NK-92 treated with Interleukin-12 subunit alpha and Interleukin-12 subunit beta, amount 100 ng/mL, for 24 hours (cell line): ENCODE measurements around the gene SNX13.
"Not testable (repeated sequence)": the region's sequence is repeated elsewhere in the genome, so short reads cannot be mapped to it uniquely, and the experiment has no call there.

Experiments
- DNase-seq: peaks from one replicate; lab custom pipeline; 2025; lab: John Stamatoyannopoulos, UW

Gene SNX13

DNA sequence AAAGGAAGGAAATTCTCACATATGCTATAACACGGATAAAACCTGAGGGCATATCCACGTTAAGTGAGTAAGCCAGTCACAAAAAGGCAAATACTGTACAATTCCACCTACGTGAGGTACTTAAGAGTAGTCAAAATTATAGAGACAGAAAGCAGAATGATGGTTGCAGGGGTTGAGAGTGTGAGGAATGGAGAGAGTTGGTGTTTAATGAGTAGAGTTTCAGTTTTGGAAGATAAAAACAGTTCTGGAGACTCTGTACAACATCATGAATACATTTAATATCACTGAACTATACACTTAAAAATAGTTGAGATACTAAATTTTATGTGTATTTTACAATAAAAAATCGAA is 95.1 kb downstream of the SNX13 start:
- DNase-seq: no peak

DNA sequence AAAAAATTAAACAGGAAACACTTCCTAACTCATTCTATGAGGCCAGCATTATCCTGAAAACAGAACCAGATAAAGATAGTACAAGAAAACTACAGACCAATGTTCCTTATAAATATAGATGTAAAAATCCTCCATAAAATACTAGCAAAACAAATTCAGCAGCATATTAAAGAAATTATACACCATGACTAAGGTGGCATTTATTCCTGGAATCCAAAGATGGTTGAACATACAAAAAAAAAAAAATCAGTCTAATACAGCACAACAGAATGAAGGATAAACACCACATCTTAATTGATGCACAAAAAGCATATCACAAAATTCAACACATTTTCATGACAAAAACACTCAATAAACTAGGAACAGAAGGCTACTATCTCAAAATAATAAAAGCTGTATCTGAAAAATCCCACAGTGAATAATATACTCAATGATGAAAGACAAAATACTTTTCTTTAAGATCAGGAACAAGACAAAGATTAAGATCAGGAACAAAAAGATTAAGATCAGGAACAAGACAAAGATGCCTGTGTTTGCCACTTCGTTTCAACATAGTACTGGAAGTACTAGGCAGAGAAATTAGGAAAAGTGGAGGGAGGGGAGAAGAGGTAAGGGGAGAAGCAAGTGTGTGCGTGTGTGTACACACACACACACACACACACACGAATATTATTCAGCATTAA is 95.6 kb downstream of the SNX13 start:
- no peak for DNase-seq

DNA sequence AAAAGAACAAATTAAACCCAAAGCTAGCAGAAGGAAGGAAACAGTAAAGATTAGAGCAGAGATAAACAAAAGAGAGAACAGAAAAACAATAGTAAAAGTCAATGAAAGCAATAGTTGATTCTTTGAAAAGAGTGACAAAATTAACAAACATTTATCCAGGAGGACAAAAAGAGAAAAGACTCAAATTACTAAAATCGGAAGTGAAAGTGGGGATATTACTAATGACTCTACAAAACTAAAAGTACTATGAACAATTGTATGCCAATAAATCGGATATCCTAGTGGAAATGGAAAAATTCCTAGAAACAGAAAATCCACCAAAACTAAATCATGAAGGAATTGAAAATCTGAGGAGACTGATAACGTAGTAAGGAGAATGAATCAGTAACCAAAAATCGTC is 96.3 kb downstream of the SNX13 start:
- DNase-seq: no peak

DNA sequence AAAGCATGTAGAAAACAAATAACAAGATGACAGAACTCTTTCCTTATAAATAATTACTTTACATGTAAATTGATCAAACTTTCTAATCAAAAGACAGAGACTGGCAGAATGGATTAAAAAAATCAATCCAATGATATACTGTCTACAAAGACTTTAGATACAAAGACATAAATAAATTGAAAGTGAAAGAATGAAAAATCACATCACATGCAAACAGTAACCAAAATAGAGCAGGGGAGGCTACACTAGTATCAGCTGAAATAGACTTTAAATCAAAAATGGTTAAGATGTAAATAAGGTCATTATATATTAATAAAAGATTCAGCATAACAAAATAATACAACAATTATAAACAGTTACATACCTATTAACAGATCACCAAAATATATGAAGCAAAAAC is 97.3 kb downstream of the SNX13 start:
- DNase-seq: no peak

DNA sequence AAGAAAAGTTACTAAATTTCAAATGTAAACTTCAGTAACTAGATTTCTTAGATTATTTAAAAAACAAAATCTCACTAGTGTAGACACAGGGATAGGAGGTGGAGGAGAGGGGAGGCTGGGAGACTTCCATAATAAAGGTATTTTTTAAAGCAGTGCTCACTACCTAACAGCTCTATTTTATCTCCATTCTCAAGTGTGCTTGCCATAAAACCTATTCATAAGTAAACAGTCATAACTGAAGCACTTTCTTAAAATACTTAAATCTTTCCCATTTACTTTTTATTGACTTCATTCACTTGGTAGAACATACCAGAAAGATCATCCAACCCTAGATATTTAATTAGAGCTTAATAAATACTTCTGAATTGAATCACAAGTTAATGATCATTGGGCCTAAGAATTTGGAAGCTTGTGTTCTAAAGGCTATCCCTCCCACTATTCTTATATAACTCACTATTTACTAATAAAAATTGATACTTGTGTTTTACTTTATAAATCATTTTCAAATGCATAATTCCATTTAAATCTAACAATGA is 107.4 kb downstream of the SNX13 start:
- no peak for DNase-seq

DNA sequence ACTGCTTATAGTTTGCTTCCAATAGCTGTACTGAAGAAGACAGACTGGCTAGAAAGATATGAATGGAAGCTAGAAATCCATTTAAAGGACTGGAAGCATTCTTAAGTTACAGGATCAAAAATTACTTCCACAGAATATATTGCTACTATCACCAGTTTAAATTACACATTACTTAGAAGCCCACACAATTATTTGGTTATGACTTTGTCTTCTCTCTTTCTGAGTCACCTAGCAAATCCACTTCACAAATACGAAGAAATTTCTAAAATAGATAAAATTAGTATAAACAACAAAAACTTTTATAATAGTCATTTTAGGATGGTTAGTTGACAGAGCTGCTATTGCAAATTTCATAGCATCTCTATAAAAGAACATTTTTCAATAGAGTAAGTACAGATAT is 108.1 kb downstream of the SNX13 start:
- DNase-seq: no peak

DNA sequence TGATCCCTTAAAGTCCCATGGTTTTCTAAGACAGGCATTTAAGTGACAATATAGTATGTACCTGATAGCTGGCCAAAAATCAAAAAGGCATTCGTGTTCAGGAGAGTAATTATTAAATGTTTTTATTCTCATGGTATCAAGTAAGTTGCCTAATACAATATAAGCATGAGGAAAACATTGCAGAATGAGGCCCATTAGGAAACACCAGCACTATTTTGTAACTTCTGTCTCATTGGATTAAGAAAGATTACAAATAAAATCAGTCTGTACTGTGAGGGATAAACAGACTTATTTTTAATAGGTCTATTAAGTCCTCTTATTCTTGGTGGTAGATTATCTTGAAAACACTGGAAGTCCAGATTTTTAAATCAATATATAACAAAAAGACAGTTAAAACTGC is 110.1 kb downstream of the SNX13 start:
- no peak for DNase-seq

DNA sequence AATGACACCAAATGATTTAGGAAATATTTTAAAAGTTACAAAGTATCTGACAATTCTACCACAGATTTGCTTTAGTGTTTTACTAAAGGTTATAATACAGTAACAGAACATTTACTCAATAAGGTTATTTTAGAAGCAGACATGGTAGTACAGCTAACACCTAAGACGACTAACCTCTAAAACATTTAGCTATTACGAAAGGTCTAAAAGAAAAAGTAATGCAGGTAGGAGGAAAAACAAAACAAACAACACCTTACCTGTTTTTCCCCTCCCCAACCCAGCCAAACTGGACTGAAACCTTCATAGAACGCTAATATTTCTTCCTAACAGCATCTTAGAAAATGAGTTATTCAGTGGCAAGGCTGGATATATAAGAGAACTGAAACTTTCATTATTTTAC is 111.3 kb downstream of the SNX13 start:
- no peak for DNase-seq

DNA sequence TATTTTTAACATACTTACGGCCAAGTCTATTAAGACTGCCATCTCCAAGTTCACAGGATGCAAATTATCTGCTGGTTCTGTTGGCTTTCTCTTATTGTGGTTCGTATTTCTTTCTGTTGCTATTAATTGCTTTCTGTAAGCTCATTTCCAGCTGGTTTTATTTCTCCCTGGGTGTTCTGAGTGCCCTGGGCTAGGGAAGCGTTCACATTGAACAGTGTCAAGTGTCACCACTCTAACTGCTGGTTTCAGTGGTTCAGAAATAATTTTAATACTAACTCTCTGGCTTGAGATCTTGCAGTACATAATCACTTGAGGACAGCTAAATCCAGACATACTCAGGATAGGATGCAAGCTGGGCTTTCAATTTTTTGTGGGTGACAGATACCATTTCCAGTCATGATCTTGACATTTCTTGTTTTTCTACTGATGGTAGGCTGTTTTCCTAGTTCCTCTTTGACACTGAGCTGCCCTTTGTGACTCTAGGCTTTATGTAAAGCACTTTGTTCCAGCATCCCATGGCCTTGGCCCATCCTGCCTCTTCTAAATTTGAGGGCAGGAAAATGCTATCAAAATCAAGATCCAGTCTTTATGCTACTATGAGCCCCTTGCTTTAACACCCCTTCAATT is 117.6 kb downstream of the SNX13 start:
- DNase-seq: no peak

DNA sequence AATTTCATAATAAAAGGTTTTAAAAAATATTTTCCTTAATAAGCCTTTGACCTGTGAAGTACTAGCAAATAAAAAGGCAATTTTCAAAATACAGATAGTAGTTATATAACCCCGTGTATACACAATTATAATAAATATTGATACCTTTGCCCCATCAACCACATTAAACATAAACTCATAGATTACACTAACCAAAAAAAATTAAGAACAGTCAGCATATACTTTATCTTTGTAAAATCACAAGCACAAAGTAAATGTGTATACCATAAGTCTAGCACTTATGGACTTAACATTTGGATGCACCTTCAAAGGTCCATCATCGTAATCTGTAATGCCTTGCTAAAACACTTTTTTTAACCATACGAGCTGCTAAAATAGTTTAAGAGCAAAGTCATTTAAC is 123.4 kb downstream of the SNX13 start:
- DNase-seq: no peak

DNA sequence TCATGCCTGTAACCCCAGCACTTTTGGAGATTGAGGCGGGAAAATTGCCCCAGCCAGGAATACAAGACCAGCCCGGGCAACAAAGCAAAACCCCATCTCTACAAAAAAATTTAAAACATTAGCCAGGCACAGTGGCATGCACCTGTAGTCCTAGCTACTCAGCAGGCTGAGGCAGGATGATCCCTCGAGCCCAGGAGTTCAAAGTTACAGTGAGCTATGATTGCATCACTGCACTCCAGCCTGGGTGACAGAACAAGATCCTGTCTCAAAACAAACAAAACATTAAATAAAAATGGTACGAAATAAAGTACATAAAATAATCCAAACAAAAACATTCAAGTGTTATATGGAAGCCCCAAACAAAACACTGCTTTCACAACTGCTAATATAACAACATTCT is 125.0 kb downstream of the SNX13 start:
- DNase-seq: no peak

DNA sequence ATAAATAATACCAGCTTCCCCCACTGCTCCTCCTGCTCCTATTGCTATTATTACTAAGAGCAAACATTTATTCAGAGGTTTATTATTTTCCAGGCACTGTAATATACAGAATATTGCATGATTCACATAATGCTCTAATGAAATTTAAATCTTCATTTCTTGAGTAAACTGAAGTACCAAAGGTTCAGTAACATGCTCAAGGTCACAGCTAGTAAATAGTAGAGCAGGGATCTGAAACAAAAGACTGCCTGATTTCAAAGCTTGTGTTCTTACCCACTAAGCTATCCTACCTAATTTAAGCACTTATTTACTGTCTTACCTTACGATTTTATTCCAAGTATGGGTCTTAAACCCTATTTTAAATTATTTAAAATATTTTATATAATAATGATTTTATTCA is 126.2 kb downstream of the SNX13 start:
- DNase-seq: no peak

DNA sequence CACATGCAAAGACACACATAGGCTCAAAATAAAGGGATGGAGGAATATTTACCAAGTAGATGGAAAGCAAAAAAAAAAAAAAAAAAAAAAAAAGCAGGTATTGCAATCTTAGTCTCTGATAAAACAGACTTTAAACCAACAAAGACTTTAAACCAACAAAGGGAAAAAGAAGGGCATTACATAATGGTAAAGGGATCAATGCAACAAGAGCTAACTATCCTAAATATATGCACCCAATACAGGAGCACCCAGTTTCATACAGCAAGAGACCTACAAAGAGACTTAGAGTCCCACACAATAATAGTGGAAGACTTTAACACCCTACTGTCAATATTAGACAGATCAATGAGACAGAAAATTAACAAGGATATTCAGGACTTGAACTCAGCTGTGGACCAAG is 131.1 kb downstream of the SNX13 start:
- not testable (repeated sequence) for DNase-seq

DNA sequence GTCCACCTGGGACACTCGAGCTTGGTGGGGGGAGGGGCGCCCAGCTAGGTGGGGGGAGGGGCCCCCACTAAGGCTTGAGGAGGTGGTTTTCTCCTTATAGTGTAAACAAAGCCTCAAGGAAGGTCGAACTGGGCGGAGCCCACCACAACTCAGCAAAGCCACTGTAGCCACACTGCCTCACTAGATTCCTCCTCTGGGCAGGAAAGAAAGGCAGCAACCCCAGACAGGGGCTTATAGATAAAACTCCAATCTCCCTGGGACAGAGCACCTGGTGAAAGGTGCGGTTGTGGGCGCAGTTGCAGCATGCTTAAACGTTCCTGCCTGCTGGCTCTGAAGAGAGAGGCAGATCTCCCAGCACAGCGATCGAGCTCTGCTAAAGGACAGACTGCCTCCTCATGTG is 133.1 kb downstream of the SNX13 start:
- no peak for DNase-seq

DNA sequence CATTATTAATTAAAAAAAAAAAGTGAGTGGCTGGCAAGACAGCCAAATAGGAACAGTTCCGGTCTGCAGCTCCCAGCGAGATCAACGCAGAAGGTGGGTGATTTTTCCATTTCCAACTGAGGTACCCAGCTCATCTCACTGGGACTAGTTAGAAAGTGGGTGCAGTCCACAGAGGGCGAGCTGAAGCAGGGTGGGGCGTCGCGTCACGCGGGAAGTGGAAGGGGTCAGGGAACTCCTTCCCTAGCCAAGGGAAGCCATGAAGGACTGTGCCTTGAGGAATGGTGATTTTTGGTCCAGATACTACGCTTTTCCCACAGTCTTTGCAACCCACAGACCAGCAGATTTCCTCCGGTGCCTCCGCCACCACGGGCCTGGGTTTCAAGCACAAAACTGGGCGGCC is 133.7 kb downstream of the SNX13 start:
- DNase-seq: no peak

DNA sequence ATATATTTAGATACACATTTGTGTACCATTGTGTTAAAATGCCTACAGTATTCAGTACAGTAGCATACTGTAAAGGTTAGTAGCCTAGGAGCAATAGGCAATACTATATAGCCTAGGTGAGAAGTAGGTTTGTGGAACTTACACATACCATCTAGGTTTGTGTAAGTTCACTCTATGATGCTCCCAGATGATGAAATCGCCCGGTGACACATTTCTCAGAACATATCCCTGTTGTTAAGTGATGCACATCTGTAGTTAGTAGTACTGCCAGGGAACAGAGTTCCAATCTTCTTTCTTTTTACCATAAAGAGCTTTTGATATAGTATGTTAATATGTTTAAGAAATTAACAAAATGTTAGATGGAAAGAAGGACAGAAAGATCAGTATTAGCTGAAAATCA is 138.2 kb downstream of the SNX13 start:
- DNase-seq: no peak

DNA sequence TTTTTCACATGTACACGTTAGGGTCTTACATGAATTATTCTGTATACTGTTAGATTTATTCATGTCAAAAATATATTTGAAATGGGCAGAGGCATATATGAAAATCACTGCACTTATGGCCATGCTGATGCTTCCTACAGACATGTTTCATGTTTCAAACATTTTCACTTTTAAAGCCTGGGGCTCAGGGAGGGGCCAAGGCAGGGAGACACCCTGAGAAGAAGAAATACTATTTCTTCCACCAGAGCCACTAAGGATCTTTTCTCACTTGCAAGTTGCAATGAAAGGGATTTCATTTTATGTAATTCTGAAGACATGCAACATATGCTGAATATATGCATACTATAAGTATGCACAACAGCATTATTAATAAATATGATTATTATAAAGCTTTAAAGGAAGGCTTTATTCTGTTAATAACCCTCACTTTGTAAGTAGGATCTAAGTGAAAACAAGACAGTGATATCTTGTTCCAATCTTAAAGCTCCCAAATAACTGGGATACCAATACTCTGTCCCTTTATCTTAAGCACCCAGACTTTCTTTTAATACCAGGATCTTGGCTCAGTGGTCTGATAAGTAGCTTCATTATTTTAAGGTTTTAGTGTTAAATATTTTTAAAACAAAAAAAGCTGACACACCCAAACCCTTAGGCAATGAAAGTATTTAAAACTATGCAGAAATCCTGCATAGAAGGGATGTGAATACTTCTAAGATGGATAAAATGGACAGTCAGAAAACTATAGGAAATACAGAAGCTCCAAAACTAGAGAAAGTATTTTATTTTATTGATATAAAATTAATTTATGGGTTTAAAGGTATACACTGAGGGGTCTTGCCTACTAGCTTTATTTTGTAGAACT is 148.0 kb downstream of the SNX13 start:
- no peak for DNase-seq

DNA sequence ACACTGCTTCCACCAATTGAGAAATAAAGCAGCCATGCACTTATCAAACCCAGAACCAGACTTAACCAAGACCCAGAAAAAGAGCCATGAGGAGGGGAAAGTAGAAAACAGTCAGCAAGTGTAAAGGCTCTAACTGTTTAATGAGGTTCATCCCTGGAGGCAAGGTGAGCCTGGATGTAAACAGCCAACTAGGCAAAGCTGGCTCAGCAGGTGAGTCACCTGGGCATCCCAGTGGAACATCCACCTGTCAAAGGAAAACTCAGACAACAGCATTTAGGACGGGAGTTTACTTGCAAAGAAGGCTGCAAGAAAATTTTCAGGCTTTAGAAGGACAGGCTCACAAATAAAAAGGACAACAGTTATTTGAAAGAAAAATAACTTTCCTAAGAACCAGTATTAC is 153.0 kb downstream of the SNX13 start:
- DNase-seq: no peak

DNA sequence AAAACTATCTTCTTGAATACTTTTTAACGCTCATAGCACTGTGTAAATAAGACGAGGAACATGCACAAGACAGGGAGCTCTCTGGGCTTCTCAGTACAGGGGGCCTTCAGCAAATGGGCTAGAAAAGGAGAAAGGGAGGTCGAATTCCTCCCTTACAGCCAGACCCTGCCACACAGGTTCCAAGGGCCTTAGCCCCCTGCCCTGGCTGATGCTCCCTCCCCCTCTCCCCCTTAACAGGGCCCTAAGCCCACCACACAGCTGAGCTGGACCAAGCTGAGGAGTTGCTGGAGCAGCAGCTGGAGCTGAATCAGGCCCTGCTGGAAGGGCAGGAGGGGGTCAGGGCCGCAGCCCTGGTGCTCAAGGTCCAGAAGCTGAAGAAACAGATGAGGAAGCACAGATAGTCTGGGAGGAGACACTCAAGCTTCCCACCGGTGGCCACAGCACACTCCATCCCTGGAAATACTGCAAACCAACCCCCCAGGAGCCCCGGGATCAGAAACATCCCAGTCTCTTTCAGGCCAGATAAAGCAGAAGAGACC is 153.9 kb downstream of the SNX13 start:
- no peak for DNase-seq

DNA sequence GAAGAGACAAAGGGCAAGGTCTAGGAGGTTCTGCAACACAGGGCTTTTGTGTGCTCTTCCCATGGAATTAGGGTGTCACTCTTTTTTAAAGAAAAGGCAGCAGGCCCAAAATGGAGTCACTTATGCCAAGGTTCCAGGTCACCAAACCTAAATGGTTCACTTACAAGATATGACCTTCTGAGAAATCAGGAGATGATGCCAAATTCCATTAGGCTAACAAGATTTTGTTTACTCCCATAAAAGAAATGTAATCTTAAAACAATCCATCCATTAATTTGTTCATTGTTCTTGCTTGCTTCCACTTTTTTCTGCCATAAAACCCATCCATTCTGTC is 158.1 kb downstream of the SNX13 start:
- DNase-seq: no peak

DNA sequence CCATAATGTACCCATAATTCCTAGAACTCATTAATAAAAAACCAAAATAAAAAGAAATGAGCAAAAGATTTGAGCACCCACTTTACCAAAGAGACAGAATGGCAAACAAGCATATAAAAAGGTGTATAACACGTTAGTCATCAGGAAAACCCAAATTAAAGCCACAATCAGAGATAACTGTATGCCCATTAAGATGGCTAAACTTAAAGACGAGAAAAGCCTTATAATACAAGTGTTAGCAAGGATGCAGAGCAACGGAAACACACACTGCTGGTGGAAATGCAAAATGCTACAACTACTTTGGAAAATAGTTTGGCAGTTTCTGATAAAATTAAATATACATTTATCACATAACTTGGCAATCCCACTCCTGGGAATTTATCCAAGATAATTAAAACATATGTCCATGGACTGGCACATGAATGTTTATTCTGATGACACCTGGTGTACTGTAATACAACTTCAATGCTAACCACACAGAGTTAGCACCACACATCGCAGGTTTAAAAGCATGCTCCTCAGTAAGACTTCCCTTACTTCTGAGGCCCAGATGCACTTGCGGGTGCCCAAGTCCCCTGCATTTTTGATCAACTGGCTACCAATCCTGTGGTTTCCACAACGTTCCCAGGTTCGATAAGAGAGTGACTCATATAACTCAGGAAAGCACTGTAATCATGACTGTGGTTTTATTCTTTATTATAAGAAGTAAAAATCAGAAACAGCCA is 158.6 kb downstream of the SNX13 start:
- DNase-seq: no peak

DNA sequence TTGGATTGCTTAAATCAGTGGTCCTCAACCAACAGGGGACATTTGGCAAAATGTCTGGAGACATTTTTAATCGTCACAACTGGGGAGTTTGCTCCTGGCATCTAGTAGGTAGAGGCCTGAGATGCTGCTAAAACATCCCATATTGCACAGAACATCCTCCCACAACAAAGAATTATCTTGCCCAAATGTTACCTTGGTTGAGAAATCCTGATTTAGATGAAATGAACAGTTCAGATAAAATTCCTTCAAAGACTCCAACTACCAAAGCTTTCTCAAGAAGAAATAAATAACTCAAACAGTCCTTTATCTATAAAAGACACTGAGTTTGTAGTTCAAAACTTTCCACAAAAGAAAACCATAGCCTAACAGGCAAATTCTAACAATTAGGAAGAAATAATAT is 160.9 kb downstream of the SNX13 start:
- no peak for DNase-seq
